BLaER1 (cell line): ENCODE data around the gene REG4.
"Not testable (repeated sequence)": the region's sequence is repeated elsewhere in the genome, so short reads cannot be mapped to it uniquely, and the experiment has no call there.

ENCODE experiments used
- H3K27ac ChIP-seq: shearing (Covaris generic); formaldehyde crosslinking; 2 replicates; pipeline ENCODE4 v1.8.1; 2022
- H3K27me3 ChIP-seq: shearing (Covaris generic); formaldehyde crosslinking; 2 replicates; pipeline ENCODE4 v1.8.1; 2022
- H3K36me3 ChIP-seq: shearing (Covaris generic); formaldehyde crosslinking; 2 replicates; pipeline ENCODE4 v1.8.1; 2022
- H3K4me1 ChIP-seq: shearing (Covaris generic); formaldehyde crosslinking; 2 replicates; pipeline ENCODE4 v1.8.1; 2022
- H3K4me2 ChIP-seq: shearing (Covaris generic); formaldehyde crosslinking; 2 replicates; pipeline ENCODE4 v1.8.1; 2022
- H3K4me3 ChIP-seq: shearing (Covaris generic); formaldehyde crosslinking; 2 replicates; pipeline ENCODE4 v1.8.1; 2022
- H3K9ac ChIP-seq: shearing (Covaris generic); formaldehyde crosslinking; 2 replicates; pipeline ENCODE4 v1.8.1; 2022
- H3K9me3 ChIP-seq: shearing (Covaris generic); formaldehyde crosslinking; 2 replicates; pipeline ENCODE4 v1.8.1; 2022
- H4K20me1 ChIP-seq: shearing (Covaris generic); formaldehyde crosslinking; 2 replicates; pipeline ENCODE4 v1.8.1; 2022
- Cebpa-rat ChIP-seq: shearing (Covaris generic); IDR thresholded peaks from 2 replicates; pipeline ENCODE4 v1.8.1; 2022

REG4 gene

DNA sequence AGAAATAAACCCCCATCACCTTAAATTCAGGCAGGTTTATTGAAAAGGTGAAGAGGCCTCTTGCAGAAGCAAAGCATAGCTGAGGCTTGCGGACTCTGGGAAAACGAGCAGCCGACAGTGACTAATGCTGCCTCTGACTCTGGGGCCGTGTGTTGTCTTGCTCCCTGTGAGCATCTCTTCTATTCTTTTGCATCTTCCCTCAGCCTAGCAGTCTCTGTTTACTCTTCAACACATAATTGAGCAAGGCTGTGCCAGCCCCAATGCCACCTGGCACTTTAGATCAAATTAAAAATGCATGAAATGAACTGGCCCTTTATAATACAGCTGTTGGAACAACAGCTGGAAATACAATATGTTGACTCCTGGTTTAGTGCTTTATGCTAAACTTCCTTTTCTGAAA lies 18.4 kb upstream of the REG4 start:
- peaks cover 9% of the 10 kb centered on the region for H3K4me1 ChIP-seq
- H3K36me3 ChIP-seq: no peaks in the 10 kb centered on the region
- no peak overlapping the region for H3K4me3 ChIP-seq
- no peak for TF ChIP-seq Cebpa-rat
- H4K20me1 ChIP-seq: no peaks in the 10 kb centered on the region
- H3K27me3 ChIP-seq: no peaks in the 10 kb centered on the region
- H3K4me2 ChIP-seq: peak overlapping the region; percentile 36; the same call in 1 of the 2 replicates
- H3K9me3 ChIP-seq: no peaks in the 10 kb centered on the region
- no peak overlapping the region for H3K9ac ChIP-seq
- no peak overlapping the region for H3K27ac ChIP-seq

- not testable (repeated sequence) for H3K36me3 ChIP-seq, H3K4me1 ChIP-seq, H3K27ac ChIP-seq, H3K9me3 ChIP-seq, H4K20me1 ChIP-seq, H3K4me3 ChIP-seq, H3K27me3 ChIP-seq, H3K9ac ChIP-seq
- 0 out of 2 replicates have a peak overlapping the region, but pooled peaks have one; percentile 36 for H3K4me2 ChIP-seq
Observed at GRCh38 chr1:119829006-119829405, 17.7 kb upstream of the REG4 start.

DNA sequence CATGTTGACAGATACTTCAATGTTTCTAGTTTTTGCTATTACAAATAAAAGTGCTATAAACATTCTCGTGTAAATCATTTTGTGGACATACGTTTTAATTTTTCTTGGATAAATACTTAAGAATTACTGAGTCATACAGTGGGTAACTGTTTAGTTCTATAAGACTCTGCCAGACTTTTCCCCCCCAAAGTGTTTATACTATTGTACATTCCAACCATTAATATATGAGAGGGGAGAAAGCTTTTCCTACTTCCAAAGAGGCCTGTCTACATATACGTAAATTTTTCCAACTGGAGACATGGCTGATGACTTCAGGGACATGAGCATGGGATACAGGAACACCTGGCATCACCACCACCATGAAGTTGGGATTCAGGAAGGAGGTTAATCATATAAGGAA lies 17.0 kb upstream of the REG4 start:
- H3K27ac ChIP-seq: no peak overlapping the region
- no peak for TF ChIP-seq Cebpa-rat

GRCh38 chr1:119827010-119827409 lies 15.8 kb upstream of the REG4 start:
- Histone ChIP-seq H3K9ac (no peak overlapping the region), H3K9me3 (no peaks in the 10 kb centered on the region), H3K27me3 (no peaks in the 10 kb centered on the region), H3K4me1 (peaks cover 9% of the 10 kb centered on the region), H4K20me1 (no peaks in the 10 kb centered on the region), H3K4me3 (no peak overlapping the region), H3K4me2 (no peak overlapping the region), H3K27ac (no peak overlapping the region), H3K36me3 (no peaks in the 10 kb centered on the region)
- TF ChIP-seq Cebpa-rat: no peak

More for the DNA sequence above, 17.0 kb upstream of the REG4 start:
- Histone ChIP-seq H3K4me3 (no peak overlapping the region), H3K36me3 (no peaks in the 10 kb centered on the region), H3K4me1 (peaks cover 9% of the 10 kb centered on the region), H3K27me3 (no peaks in the 10 kb centered on the region), H4K20me1 (no peaks in the 10 kb centered on the region), H3K9me3 (no peaks in the 10 kb centered on the region), H3K4me2 (no peak overlapping the region), H3K9ac (no peak overlapping the region)

DNA sequence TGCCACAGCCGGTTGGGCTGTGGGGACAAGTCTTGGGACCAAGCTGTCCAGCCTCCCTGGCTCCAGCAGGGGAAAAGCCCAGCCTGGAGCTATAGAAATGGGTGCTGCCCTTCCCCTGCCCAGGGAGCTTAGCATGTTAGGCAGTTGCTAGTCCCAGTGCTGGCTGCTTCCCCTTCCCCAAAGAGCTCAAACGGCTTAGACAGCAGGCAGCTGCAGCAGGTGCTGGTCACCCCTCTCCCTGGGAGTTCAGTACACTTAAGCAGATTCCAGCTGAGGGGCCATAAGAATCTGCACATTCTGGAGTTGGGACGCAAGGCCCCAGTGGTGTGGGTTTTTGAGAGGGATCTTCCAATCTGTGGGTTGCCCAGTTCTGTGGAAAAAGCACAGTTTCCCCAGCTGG lies 11.1 kb upstream of the REG4 start:
- H4K20me1 ChIP-seq: no peaks in the 10 kb centered on the region
- no peak overlapping the region for H3K4me2 ChIP-seq
- H3K9me3 ChIP-seq: no peaks in the 10 kb centered on the region
- TF ChIP-seq Cebpa-rat: no peak
- no peak overlapping the region for H3K27ac ChIP-seq
- no peaks in the 10 kb centered on the region for H3K36me3 ChIP-seq
- no peaks in the 10 kb centered on the region for H3K27me3 ChIP-seq
- H3K4me3 ChIP-seq: no peak overlapping the region
- H3K4me1 ChIP-seq: no peaks in the 10 kb centered on the region
- no peak overlapping the region for H3K9ac ChIP-seq

GRCh38 chr1:119818181-119818580 lies 6.9 kb upstream of the REG4 start:
- Histone ChIP-seq H3K4me1 (no peaks in the 10 kb centered on the region), H3K4me2 (no peak overlapping the region), H3K9me3 (no peaks in the 10 kb centered on the region), H3K9ac (no peak overlapping the region), H3K4me3 (no peak overlapping the region), H3K36me3 (no peaks in the 10 kb centered on the region), H3K27me3 (no peaks in the 10 kb centered on the region), H3K27ac (no peak overlapping the region), H4K20me1 (no peaks in the 10 kb centered on the region)
- TF ChIP-seq Cebpa-rat: no peak

DNA sequence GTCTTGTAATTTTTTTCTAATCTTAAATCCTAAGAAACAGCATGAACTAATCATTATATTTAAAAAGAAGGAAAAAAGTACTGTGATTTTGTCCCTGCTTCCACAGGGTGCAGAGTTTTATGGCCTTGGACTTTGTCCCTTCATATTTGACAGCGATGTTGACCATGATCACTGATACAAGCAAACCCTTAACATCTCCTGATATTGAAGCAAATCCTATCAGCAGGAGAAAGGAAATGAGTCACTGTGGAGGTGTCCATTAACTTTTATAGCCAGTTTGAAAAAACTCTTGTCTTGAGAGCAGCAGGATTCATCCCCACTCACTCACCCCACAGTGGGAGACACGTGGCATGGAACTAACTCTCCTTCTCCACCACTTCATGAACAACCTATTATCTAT lies 5.1 kb upstream of the REG4 start:
- no peak for TF ChIP-seq Cebpa-rat
- no peaks in the 10 kb centered on the region for H3K4me1 ChIP-seq
- no peaks in the 10 kb centered on the region for H3K36me3 ChIP-seq
- H3K9me3 ChIP-seq: no peaks in the 10 kb centered on the region
- no peak overlapping the region for H3K27ac ChIP-seq
- H3K4me3 ChIP-seq: no peak overlapping the region
- H3K9ac ChIP-seq: no peak overlapping the region
- H3K27me3 ChIP-seq: no peaks in the 10 kb centered on the region
- H3K4me2 ChIP-seq: no peak overlapping the region
- H4K20me1 ChIP-seq: no peaks in the 10 kb centered on the region

DNA sequence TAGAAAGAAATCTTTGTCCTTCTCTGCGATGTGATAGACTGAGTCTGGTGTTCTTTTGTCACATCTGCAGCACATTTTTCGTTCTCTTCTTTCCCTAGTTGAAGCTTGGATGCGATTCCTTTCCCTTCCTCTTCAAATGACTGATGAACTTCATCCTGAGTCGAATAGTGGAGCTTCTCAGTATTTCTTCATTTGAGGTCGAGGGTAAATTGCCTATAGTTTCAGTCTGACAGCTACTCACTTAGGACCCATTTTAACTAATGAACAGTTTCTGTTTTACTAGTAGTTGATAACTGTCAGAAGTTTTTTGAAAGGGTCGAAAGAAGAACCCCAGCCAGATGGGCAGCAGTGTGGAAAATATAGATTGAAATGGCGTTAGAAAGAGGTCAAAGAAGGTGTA lies 4.7 kb upstream of the REG4 start:
- TF ChIP-seq Cebpa-rat: no peak
- H3K27me3 ChIP-seq: no peaks in the 10 kb centered on the region
- no peak overlapping the region for H3K9ac ChIP-seq
- H3K4me2 ChIP-seq: no peak overlapping the region
- H3K4me1 ChIP-seq: no peaks in the 10 kb centered on the region
- no peak overlapping the region for H3K27ac ChIP-seq
- H3K9me3 ChIP-seq: no peaks in the 10 kb centered on the region
- no peaks in the 10 kb centered on the region for H4K20me1 ChIP-seq
- H3K4me3 ChIP-seq: no peak overlapping the region
- no peaks in the 10 kb centered on the region for H3K36me3 ChIP-seq

DNA sequence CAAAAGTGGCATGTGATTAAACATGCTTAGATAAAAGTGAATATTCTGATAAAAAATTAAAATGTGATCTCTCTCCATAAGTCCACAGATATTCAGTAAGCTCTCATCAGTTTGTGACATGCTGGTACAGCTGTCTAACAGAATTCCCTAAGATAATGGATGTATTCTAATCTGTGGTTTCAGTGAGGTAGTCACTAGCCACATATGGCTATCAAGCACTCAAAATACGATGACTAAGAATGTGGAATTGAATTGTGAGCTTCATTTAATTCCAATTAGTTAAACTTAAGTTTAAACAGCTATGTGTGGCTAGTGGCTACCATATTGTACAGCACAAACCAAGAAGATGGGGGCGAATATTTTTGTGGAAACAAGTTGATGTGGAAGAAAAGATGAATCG lies 4.1 kb upstream of the REG4 start:
- H3K4me3 ChIP-seq: no peak overlapping the region
- H3K27ac ChIP-seq: no peak overlapping the region
- no peaks in the 10 kb centered on the region for H4K20me1 ChIP-seq
- no peak for TF ChIP-seq Cebpa-rat
- no peaks in the 10 kb centered on the region for H3K27me3 ChIP-seq
- H3K9ac ChIP-seq: no peak overlapping the region
- H3K4me2 ChIP-seq: no peak overlapping the region
- no peaks in the 10 kb centered on the region for H3K4me1 ChIP-seq
- no peaks in the 10 kb centered on the region for H3K9me3 ChIP-seq
- no peaks in the 10 kb centered on the region for H3K36me3 ChIP-seq

GRCh38 chr1:119814288-119814687 lies 3.0 kb upstream of the REG4 start:
- Histone ChIP-seq H3K9ac (no peak overlapping the region), H3K9me3 (no peaks in the 10 kb centered on the region), H3K4me1 (no peaks in the 10 kb centered on the region), H3K27ac (no peak overlapping the region), H3K4me3 (no peak overlapping the region), H3K4me2 (no peak overlapping the region), H3K36me3 (no peaks in the 10 kb centered on the region), H3K27me3 (no peaks in the 10 kb centered on the region), H4K20me1 (no peaks in the 10 kb centered on the region)
- no peak for TF ChIP-seq Cebpa-rat

GRCh38 chr1:119811985-119812557 lies 811 bp upstream of the REG4 start:
- no peak overlapping the region for H3K9ac ChIP-seq
- H4K20me1 ChIP-seq: no peaks in the 10 kb centered on the region
- no peaks in the 10 kb centered on the region for H3K36me3 ChIP-seq
- no peak overlapping the region for H3K4me2 ChIP-seq
- no peaks in the 10 kb centered on the region for H3K4me1 ChIP-seq
- no peaks in the 10 kb centered on the region for H3K27me3 ChIP-seq
- H3K27ac ChIP-seq: no peak overlapping the region
- no peak for TF ChIP-seq Cebpa-rat
- no peak overlapping the region for H3K4me3 ChIP-seq
- H3K9me3 ChIP-seq: no peaks in the 10 kb centered on the region
